K562 (cell line): Measurements from ENCODE around the gene GABRD.

Source experiments
- GATA2 ChIP-seq: sonication (generic); formaldehyde crosslinking; IDR thresholded peaks from 2 replicates; pipeline ENCODE4 v1.4.0; 2020; ENCODE audit warnings: mild to moderate bottlenecking, missing genetic modification reagents
- SMC3 ChIP-seq: conservative IDR thresholded peaks from 2 replicates; pipeline ENCODE4 v1.6.1; 2011; ENCODE audit warnings: low read depth, low read length, improper control_type of control experiment; ENCODE audit not compliant: insufficient read depth
- TGIF2 ChIP-seq: sonication (generic); formaldehyde crosslinking; IDR thresholded peaks from 2 replicates; pipeline ENCODE4 v1.8.1; 2022; ENCODE audit warnings: mild to moderate bottlenecking, missing genetic modification reagents, moderate library complexity
- ZC3H4 ChIP-seq: sonication (generic); formaldehyde crosslinking; IDR thresholded peaks from 2 replicates; pipeline ENCODE4 v1.9.0; 2021; ENCODE audit warnings: missing genetic modification reagents, borderline replicate concordance
- ZNF764 ChIP-seq: fragments of 250-450 bp; sonication (Bioruptor Pico); IDR thresholded peaks from 2 replicates; pipeline ENCODE4 v1.4.0; 2020; ENCODE audit warnings: low read depth, mild to moderate bottlenecking, moderate library complexity
- TF ChIP-seq, protein P1 (sequence below): fragments of 450-650 bp; IDR thresholded peaks from 2 replicates; pipeline ENCODE4 v1.6.1; 2017; ENCODE audit warnings: antibody characterized with exemption
- TF ChIP-seq, protein P2 (sequence below), 2 experiments: fragments of 450-650 bp; IDR thresholded peaks; 2 replicates each; pipeline ENCODE4 v1.6.1; 2016; ENCODE audit warnings: mild to moderate bottlenecking in 2 of 2, borderline replicate concordance in 1 of 2, low read depth in 1 of 2, moderate library complexity in 1 of 2

DNA sequence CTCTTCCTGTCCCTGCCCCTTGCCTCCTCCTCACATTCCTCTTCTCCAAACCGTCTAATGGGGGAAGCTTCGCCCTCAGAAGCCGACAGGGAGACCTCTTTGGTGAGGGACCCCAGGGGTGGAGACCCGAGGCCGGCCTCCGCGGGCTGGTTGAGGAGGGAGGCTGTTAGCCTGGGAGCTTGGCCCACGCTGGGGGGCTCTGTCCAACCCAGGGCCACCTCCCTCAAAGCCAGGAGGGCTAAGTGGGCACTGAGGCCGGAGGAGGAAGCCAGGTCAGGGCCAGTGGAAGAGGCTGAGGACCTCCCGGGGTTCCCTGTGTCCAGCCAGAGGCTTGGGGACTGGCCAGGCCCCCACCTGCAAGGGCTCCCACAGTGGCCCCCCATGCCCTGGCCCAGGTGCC lies 5.3 kb downstream of the GABRD start:
- no peak for TF ChIP-seq GATA2 (CRISPR knock-in tag)
- no peak for TF ChIP-seq SMC3
- TF ChIP-seq TGIF2 = no peak
- TF ChIP-seq, protein P1, sequence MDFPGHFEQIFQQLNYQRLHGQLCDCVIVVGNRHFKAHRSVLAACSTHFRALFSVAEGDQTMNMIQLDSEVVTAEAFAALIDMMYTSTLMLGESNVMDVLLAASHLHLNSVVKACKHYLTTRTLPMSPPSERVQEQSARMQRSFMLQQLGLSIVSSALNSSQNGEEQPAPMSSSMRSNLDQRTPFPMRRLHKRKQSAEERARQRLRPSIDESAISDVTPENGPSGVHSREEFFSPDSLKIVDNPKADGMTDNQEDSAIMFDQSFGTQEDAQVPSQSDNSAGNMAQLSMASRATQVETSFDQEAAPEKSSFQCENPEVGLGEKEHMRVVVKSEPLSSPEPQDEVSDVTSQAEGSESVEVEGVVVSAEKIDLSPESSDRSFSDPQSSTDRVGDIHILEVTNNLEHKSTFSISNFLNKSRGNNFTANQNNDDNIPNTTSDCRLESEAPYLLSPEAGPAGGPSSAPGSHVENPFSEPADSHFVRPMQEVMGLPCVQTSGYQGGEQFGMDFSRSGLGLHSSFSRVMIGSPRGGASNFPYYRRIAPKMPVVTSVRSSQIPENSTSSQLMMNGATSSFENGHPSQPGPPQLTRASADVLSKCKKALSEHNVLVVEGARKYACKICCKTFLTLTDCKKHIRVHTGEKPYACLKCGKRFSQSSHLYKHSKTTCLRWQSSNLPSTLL = no peak
- TF ChIP-seq ZNF764 (CRISPR knock-in tag) = no peak
- TF ChIP-seq, protein P2, sequence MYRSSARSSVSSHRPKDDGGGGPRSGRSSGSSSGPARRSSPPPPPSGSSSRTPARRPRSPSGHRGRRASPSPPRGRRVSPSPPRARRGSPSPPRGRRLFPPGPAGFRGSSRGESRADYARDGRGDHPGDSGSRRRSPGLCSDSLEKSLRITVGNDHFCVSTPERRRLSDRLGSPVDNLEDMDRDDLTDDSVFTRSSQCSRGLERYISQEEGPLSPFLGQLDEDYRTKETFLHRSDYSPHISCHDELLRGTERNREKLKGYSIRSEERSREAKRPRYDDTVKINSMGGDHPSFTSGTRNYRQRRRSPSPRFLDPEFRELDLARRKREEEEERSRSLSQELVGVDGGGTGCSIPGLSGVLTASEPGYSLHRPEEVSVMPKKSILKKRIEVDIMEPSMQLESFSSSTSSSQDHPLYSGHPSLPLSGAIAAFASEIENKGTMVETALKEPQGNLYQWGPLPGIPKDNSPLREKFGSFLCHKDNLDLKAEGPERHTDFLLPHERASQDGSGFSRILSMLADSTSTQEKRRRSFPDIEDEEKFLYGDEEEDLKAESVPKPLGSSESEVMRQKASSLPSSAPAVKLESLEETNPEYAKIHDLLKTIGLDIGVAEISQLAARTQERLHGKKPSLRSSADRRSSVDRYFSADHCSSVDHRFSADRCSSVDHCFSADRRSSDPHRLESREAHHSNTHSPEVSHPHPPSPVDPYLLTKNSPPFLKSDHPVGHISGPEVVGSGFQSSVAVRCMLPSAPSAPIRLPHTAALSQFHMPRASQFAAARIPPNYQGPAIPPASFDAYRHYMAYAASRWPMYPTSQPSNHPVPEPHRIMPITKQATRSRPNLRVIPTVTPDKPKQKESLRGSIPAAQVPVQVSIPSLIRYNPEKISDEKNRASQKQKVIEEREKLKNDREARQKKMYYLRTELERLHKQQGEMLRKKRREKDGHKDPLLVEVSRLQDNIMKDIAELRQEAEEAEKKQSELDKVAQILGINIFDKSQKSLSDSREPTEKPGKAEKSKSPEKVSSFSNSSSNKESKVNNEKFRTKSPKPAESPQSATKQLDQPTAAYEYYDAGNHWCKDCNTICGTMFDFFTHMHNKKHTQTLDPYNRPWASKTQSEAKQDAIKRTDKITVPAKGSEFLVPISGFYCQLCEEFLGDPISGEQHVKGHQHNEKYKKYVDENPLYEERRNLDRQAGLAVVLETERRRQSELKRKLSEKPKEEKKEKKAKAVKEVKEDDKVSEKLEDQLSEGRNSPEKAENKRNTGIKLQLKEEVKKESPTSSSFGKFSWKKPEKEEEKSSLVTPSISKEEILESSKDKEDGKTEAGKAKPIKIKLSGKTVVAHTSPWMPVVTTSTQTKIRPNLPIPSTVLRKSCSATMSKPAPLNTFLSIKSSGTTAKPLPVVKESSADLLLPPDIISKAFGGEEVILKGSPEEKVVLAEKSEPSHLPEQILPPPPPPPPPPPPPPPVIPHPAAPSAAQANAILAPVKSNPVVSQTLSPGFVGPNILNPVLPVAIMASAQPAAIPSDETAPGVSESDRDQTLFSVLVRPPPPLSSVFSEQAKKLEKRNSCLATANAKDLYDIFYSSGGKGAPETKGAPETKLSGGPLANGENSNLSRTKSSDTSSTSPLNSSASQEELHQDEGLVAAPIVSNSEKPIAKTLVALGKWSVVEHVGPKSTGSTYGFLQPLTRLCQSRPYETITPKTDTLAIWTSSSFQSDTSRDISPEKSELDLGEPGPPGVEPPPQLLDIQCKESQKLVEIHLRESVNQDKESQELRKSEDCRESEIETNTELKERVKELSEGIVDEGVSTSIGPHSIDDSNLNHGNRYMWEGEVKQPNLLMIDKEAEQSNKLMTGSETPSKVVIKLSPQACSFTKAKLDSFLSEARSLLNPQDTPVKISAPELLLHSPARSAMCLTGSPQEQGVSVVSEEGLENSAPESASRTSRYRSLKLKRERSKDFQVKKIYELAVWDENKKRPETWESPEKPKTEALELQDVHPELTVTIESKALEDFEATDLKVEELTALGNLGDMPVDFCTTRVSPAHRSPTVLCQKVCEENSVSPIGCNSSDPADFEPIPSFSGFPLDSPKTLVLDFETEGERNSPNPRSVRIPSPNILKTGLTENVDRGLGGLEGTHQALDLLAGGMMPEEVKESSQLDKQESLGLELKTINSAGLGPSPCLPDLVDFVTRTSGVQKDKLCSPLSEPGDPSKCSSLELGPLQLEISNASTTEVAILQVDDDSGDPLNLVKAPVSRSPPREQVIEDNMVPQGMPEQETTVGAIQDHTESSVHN (IDR thresholded peaks at IDR 0.05; ENCODE audit: borderline replicate concordance in 1 of 2, low read depth in 1 of 2) = no peak
- no peak for TF ChIP-seq ZC3H4 (CRISPR knock-in tag)
